ENCODE results near the gene WFDC12.

The WFDC12 gene

GRCh38 chr20:45104786-45105185 is 19.5 kb downstream of the WFDC12 start:
- POLR2A ChIA-PET: no interaction called here
- no peak for TF ChIP-seq SP1 (IDR thresholded peaks at IDR 0.05)
- no peak for TF ChIP-seq NFRKB (IDR thresholded peaks at IDR 0.05)
- no peak for TF ChIP-seq TARDBP (IDR thresholded peaks at IDR 0.05)
- no peak for TF ChIP-seq SUZ12 (IDR thresholded peaks at IDR 0.05)
- TF ChIP-seq HDGF (IDR thresholded peaks at IDR 0.05; ENCODE audit: borderline replicate concordance): no peak
- no peak for TF ChIP-seq ZNF384 (IDR thresholded peaks at IDR 0.05)
- no peak for TF ChIP-seq ELF4 (IDR thresholded peaks at IDR 0.05)
- no peak for TF ChIP-seq LEF1 (IDR thresholded peaks at IDR 0.05; ENCODE audit: borderline replicate concordance)
- TF ChIP-seq FOXK2 (IDR thresholded peaks at IDR 0.05): no peak
- no peak for TF ChIP-seq ARNT (IDR thresholded peaks at IDR 0.05)
- TF ChIP-seq FOXM1 (IDR thresholded peaks at IDR 0.05; ENCODE audit: borderline replicate concordance): no peak
- TF ChIP-seq, protein P1, sequence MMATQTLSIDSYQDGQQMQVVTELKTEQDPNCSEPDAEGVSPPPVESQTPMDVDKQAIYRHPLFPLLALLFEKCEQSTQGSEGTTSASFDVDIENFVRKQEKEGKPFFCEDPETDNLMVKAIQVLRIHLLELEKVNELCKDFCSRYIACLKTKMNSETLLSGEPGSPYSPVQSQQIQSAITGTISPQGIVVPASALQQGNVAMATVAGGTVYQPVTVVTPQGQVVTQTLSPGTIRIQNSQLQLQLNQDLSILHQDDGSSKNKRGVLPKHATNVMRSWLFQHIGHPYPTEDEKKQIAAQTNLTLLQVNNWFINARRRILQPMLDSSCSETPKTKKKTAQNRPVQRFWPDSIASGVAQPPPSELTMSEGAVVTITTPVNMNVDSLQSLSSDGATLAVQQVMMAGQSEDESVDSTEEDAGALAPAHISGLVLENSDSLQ (IDR thresholded peaks at IDR 0.05): no peak
- no peak for TF ChIP-seq BHLHE40 (IDR thresholded peaks at IDR 0.05; ENCODE audit: borderline replicate concordance)
- no peak for DNase-seq (ENCODE audit: extremely low spot score)

GRCh38 chr20:45103072-45103471 is 21.2 kb downstream of the WFDC12 start:
- no peak for DNase-seq (ENCODE audit: extremely low spot score)
- CTCF ChIA-PET: interaction anchor here (1.6 kb wide), 1 partner anchor 59 kb away, joined by 3 read pairs; no protein-coding TSS in a partner anchor
- POLR2A ChIA-PET: no interaction called here
- TF ChIP-seq FOXK2 (IDR thresholded peaks at IDR 0.05): no peak
- no peak for TF ChIP-seq ELF4 (IDR thresholded peaks at IDR 0.05)
- TF ChIP-seq ARNT (IDR thresholded peaks at IDR 0.05): no peak
- no peak for TF ChIP-seq NFRKB (IDR thresholded peaks at IDR 0.05)
- TF ChIP-seq HDGF (IDR thresholded peaks at IDR 0.05; ENCODE audit: borderline replicate concordance): no peak
- no peak for TF ChIP-seq FOXA1 (IDR thresholded peaks at IDR 0.05)

More at GRCh38 chr20:45104786-45105185, 19.5 kb downstream of the WFDC12 start:
- CTCF ChIA-PET: interaction anchor here (1.0 kb wide), 1 partner anchor 61 kb away, joined by 3 read pairs; no protein-coding TSS in a partner anchor

GRCh38 chr20:45101333-45101850 is 22.9 kb downstream of the WFDC12 start:
- TF ChIP-seq, protein P1 (IDR thresholded peaks at IDR 0.05): no peak
- TF ChIP-seq ZNF384 (IDR thresholded peaks at IDR 0.05) (no peak), BHLHE40 (IDR thresholded peaks at IDR 0.05; ENCODE audit: borderline replicate concordance) (no peak), FOXM1 (IDR thresholded peaks at IDR 0.05; ENCODE audit: borderline replicate concordance) (no peak)
- CTCF ChIA-PET: interaction anchor here (1.1 kb wide), 1 partner anchor 10 kb away, joined by 3 read pairs; no protein-coding TSS in a partner anchor
- no peak for DNase-seq (ENCODE audit: extremely low spot score)
- POLR2A ChIA-PET: interaction anchor here (1.2 kb wide), 1 partner anchor 8 kb away, joined by 3 read pairs; no protein-coding TSS in a partner anchor

DNA sequence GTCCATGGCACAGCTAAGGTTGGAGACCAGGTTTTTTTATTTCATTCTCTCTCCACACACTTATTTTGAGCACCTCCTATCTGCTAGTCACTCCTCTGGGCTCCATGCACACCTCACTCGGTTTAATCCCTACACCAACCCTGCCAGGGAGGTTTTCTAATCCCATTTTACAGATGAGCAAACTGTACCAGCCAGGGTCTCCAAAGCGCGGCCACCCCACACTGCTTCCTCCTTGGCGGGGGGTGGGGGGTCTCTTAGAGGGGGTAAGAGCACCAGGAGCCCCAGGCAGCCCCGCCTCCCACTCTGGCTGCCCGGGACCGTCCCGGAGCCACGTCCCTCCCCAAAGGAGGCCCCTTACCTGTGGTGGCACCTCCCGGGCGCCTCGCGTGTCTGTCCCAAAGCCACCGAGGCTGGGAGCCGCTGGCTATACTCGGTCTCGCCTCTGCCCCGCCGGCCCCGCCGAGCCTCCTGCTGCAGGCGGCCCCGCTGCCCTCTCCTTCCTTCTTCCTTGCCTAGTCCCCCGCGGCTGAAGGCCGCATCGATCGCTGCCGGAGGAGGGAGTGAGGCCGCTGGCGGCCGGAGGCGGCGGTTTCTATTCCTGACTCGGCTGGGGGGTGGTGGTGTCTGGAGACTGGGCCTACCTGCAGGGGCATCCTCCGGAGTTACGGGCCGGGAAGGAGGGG is 23.6 kb downstream of the WFDC12 start, which contains the start of gene KCNS1:
Gene KCNS1, minus strand, starts transcription at position 565 of the 683 bp plus-strand sequence. CDS start 1,891 bp downstream, outside the sequence.
- DNase-seq (ENCODE audit: extremely low spot score): no peak
- ChIA-PET CTCF (no interaction called here), POLR2A (interaction anchor here (1.2 kb wide), 1 partner anchor 9 kb away, joined by 3 read pairs; no protein-coding TSS in a partner anchor)
- no peak for TF ChIP-seq TARDBP (IDR thresholded peaks at IDR 0.05)
- TF ChIP-seq L3MBTL2 (conservative IDR thresholded peaks at IDR 0.05): no peak
- no peak for TF ChIP-seq NFRKB (IDR thresholded peaks at IDR 0.05)
- TF ChIP-seq SUZ12 (IDR thresholded peaks at IDR 0.05): no peak
- TF ChIP-seq ARNT (IDR thresholded peaks at IDR 0.05): no peak
- no peak for TF ChIP-seq CTBP1 (IDR thresholded peaks at IDR 0.05; ENCODE audit: borderline replicate concordance)
- no peak for TF ChIP-seq FOXM1 (IDR thresholded peaks at IDR 0.05; ENCODE audit: borderline replicate concordance)
- TF ChIP-seq SP1 (IDR thresholded peaks at IDR 0.05): no peak

DNA sequence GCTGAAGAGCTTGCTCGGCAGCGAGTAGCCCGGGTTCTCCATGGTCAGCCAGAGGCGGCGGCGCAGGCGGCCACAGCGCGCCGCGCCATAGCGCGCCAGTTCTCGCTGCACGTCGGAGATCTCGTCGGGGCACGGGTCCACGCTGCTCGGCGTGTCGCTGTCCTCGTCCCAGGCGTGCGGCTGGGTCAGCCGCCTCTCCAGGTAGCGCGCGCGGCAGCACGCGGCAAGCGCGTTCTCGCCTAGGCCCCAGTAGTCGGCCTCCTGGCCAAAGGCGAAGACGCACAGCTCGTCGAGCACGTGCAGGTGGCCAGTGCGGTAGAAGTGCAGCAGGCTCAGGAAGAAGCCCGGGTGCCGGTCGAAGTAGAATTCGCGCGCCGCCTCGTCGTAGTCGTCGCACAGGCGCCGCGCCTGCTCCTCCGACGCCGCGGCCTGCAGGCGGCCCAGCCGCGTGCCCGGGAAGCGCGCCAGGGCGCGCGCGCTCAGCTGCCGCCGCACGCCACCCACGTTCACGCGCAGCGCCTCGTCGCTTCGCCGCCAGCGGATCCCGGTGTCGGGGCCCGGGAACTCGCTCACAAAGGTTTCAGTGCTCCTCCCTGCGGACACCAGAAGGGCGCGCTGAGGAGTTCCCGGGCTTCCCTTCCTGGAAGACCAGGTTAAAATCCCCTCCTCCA is 26.0 kb downstream of the WFDC12 start:
- ChIA-PET CTCF (no interaction called here), POLR2A (no interaction called here)
- no peak for DNase-seq (ENCODE audit: extremely low spot score)
- TF ChIP-seq L3MBTL2 (conservative IDR thresholded peaks at IDR 0.05) (no peak), FOXA1 (IDR thresholded peaks at IDR 0.05) (no peak), CTBP1 (IDR thresholded peaks at IDR 0.05; ENCODE audit: borderline replicate concordance) (no peak), SUZ12 (IDR thresholded peaks at IDR 0.05) (no peak), ZNF384 (IDR thresholded peaks at IDR 0.05) (no peak), NFRKB (IDR thresholded peaks at IDR 0.05) (no peak), ARNT (IDR thresholded peaks at IDR 0.05) (no peak)

- CTCF ChIA-PET: interaction anchor here (2.0 to 2.6 kb wide), 4 partner anchors 9 to 86 kb away, joined by 11 to 41 read pairs (median 14); no protein-coding TSS in a partner anchor
- DNase-seq (ENCODE audit: extremely low spot score): no peak
- TF ChIP-seq NFRKB (IDR thresholded peaks at IDR 0.05) (no peak), ELF4 (IDR thresholded peaks at IDR 0.05) (no peak), FOXK2 (IDR thresholded peaks at IDR 0.05) (no peak), BHLHE40 (IDR thresholded peaks at IDR 0.05; ENCODE audit: borderline replicate concordance) (no peak), HDGF (IDR thresholded peaks at IDR 0.05; ENCODE audit: borderline replicate concordance) (no peak), SUZ12 (IDR thresholded peaks at IDR 0.05) (no peak), SP1 (IDR thresholded peaks at IDR 0.05) (no peak), FOXM1 (IDR thresholded peaks at IDR 0.05; ENCODE audit: borderline replicate concordance) (no peak), L3MBTL2 (conservative IDR thresholded peaks at IDR 0.05) (no peak), CTBP1 (IDR thresholded peaks at IDR 0.05; ENCODE audit: borderline replicate concordance) (no peak), FOXA1 (IDR thresholded peaks at IDR 0.05) (no peak), TARDBP (IDR thresholded peaks at IDR 0.05) (no peak), ARNT (IDR thresholded peaks at IDR 0.05) (no peak), ZNF384 (IDR thresholded peaks at IDR 0.05) (no peak), LEF1 (IDR thresholded peaks at IDR 0.05; ENCODE audit: borderline replicate concordance) (no peak)
- TF ChIP-seq, protein P1 (IDR thresholded peaks at IDR 0.05): no peak
- POLR2A ChIA-PET: no interaction called here
Measured at GRCh38 chr20:45097485-45098102, 26.7 kb downstream of the WFDC12 start.

All from HEK293T (cell line).